ENCODE data around the gene BARHL1. TPM values are rescaled to one million over a fixed set of nuclear protein-coding genes. Genes with fewer than 3 reads are reported as not detected.
A peak's percentile ranks its signal among the peaks of the same experiment; 100 is the strongest.

The BARHL1 gene
- polyA plus RNA-seq, 1 donor from 2014 or later: not detected

GRCh38 chr9:132572921-132573320 is 9.5 kb upstream of the BARHL1 start:
- H4K20me1 ChIP-seq (ENCODE audit: insufficient read depth): no peaks in the 10 kb centered on the region
- no peak overlapping the region for H3K4me3 ChIP-seq (ENCODE audit: low read length)
- H3K9me2 ChIP-seq (ENCODE audit: insufficient read depth, low read length): no peaks in the 10 kb centered on the region
- H3K9ac ChIP-seq (ENCODE audit: low read length): no peak overlapping the region
- no peak overlapping the region for H2AFZ ChIP-seq (ENCODE audit: low read depth, low read length)
- H3K36me3 ChIP-seq (ENCODE audit: insufficient read depth, low read length): no peaks in the 10 kb centered on the region
- H3F3A ChIP-seq (ENCODE audit: insufficient read depth, low read length, poor library complexity, severe bottlenecking): no peaks in the 10 kb centered on the region
- TF ChIP-seq POLR2AphosphoS5 (IDR thresholded peaks at IDR 0.05) (no peak), REST (IDR thresholded peaks at IDR 0.05; ENCODE audit: borderline replicate concordance) (no peak), TAF1 (IDR thresholded peaks at IDR 0.05; ENCODE audit: low read depth) (no peak), RAD21 (conservative IDR thresholded peaks at IDR 0.05) (no peak), EZH2 (IDR thresholded peaks at IDR 0.05; ENCODE audit: borderline replicate concordance, insufficient read depth, low read length, poor library complexity, severe bottlenecking) (no peak), CTCF (IDR thresholded peaks at IDR 0.05; ENCODE audit: poor library complexity, severe bottlenecking) (no peak), SMC3 (conservative IDR thresholded peaks at IDR 0.05; ENCODE audit: poor library complexity) (no peak), MXI1 (conservative IDR thresholded peaks at IDR 0.05; ENCODE audit: poor library complexity, severe bottlenecking) (no peak), EP300 (conservative IDR thresholded peaks at IDR 0.05; ENCODE audit: poor library complexity, severe bottlenecking) (no peak)
- peaks cover 28% of the 10 kb centered on the region for H3K27me3 ChIP-seq (ENCODE audit: insufficient read depth, low read depth, low read length)
- H3K79me2 ChIP-seq (replicated peaks; ENCODE audit: insufficient read depth, low read length): no peaks in the 10 kb centered on the region
- H3K27ac ChIP-seq (ENCODE audit: low read length): no peak overlapping the region
- no peaks in the 10 kb centered on the region for H3K9me3 ChIP-seq (ENCODE audit: low read length)
- no peak overlapping the region for H3K4me2 ChIP-seq (ENCODE audit: low read length)

GRCh38 chr9:132575005-132575609 is 7.3 kb upstream of the BARHL1 start:
- no peaks in the 10 kb centered on the region for H3K79me2 ChIP-seq (replicated peaks; ENCODE audit: insufficient read depth, low read length)
- no peak overlapping the region for H3K4me2 ChIP-seq (ENCODE audit: low read length)
- no peaks in the 10 kb centered on the region for H4K20me1 ChIP-seq (ENCODE audit: insufficient read depth)
- H3K36me3 ChIP-seq (ENCODE audit: insufficient read depth, low read length): no peaks in the 10 kb centered on the region
- H3K9me2 ChIP-seq (ENCODE audit: insufficient read depth, low read length): no peaks in the 10 kb centered on the region
- peaks cover 50% of the 10 kb centered on the region for H3K27me3 ChIP-seq (ENCODE audit: insufficient read depth, low read depth, low read length)
- H3K9ac ChIP-seq (ENCODE audit: low read length): no peak overlapping the region
- H2AFZ ChIP-seq (ENCODE audit: low read depth, low read length): no peak overlapping the region
- no peaks in the 10 kb centered on the region for H3K9me3 ChIP-seq (ENCODE audit: low read length)
- H3K27ac ChIP-seq (ENCODE audit: low read length): no peak overlapping the region
- no peaks in the 10 kb centered on the region for H3F3A ChIP-seq (ENCODE audit: insufficient read depth, low read length, poor library complexity, severe bottlenecking)
- TF ChIP-seq CTCF (IDR thresholded peaks at IDR 0.05; ENCODE audit: poor library complexity, severe bottlenecking) (peak; percentile 96), SMC3 (conservative IDR thresholded peaks at IDR 0.05; ENCODE audit: poor library complexity) (peak; percentile 100), TAF1 (IDR thresholded peaks at IDR 0.05; ENCODE audit: low read depth) (no peak), REST (IDR thresholded peaks at IDR 0.05; ENCODE audit: borderline replicate concordance) (no peak), EP300 (conservative IDR thresholded peaks at IDR 0.05; ENCODE audit: poor library complexity, severe bottlenecking) (peak; percentile 12), POLR2AphosphoS5 (IDR thresholded peaks at IDR 0.05) (no peak), RAD21 (conservative IDR thresholded peaks at IDR 0.05) (peak; percentile 99), MXI1 (conservative IDR thresholded peaks at IDR 0.05; ENCODE audit: poor library complexity, severe bottlenecking) (no peak), EZH2 (IDR thresholded peaks at IDR 0.05; ENCODE audit: borderline replicate concordance, insufficient read depth, low read length, poor library complexity, severe bottlenecking) (no peak)
- no peak overlapping the region for H3K4me3 ChIP-seq (ENCODE audit: low read length)

Measured in neural cell (in vitro differentiated cells).